Glomerular visceral epithelial cell (primary cell): ENCODE data around the gene GALNT13.
A peak's percentile ranks its signal among the peaks of the same experiment; 100 is the strongest.

Experiments
- DNase-seq: peaks from one replicate; pipeline ENCODE4 v3.0.0-alpha.2; 2016; ENCODE audit errors: extremely low spot score

Gene GALNT13

GRCh38 chr2:153871231-153872221 is at the start of gene GALNT13:
Gene GALNT13 (plus strand): TSS chr2:153871922.
- peak; percentile 89 for DNase-seq

- DNase-seq, result no peak
These were observed 47.8 kb upstream of the GALNT13 start for GRCh38 chr2:153823880-153824279.

GRCh38 chr2:153828335-153828734 is 43.4 kb upstream of the GALNT13 start:
- DNase-seq, result no peak

- no peak for DNase-seq
These were observed 37.1 kb upstream of the GALNT13 start for GRCh38 chr2:153834662-153835061.

- DNase-seq, result no peak
These were observed 13.5 kb upstream of the GALNT13 start for GRCh38 chr2:153858250-153858649.

GRCh38 chr2:153864022-153864421 is 7.7 kb upstream of the GALNT13 start:
- no peak for DNase-seq

GRCh38 chr2:153866595-153866994 is 5.1 kb upstream of the GALNT13 start:
- no peak for DNase-seq

- peak; percentile 19 for DNase-seq
These were observed 1.4 kb upstream of the GALNT13 start for GRCh38 chr2:153870308-153870707.

- DNase-seq, result no peak
These were observed 759 bp downstream of the GALNT13 start for GRCh38 chr2:153872311-153873051.

- DNase-seq, result no peak
These were observed 1.6 kb downstream of the GALNT13 start for GRCh38 chr2:153873052-153874048.

GRCh38 chr2:153875801-153876466 is 4.2 kb downstream of the GALNT13 start:
- no peak for DNase-seq

GRCh38 chr2:153880926-153881325 is 9.2 kb downstream of the GALNT13 start:
- no peak for DNase-seq

- no peak for DNase-seq
These were observed 15.1 kb downstream of the GALNT13 start for GRCh38 chr2:153886833-153887232.

- no peak for DNase-seq
These were observed 18.9 kb downstream of the GALNT13 start for GRCh38 chr2:153890576-153890975.

- DNase-seq, result no peak
These were observed 19.3 kb downstream of the GALNT13 start for GRCh38 chr2:153891051-153891450.

GRCh38 chr2:153912798-153913396 is 41.2 kb downstream of the GALNT13 start:
- no peak for DNase-seq

- DNase-seq, result no peak
These were observed 45.8 kb downstream of the GALNT13 start for GRCh38 chr2:153917570-153917969.

- no peak for DNase-seq
These were observed 63.8 kb downstream of the GALNT13 start for GRCh38 chr2:153935511-153935910.

- peak; percentile 18 for DNase-seq
These were observed 67.5 kb downstream of the GALNT13 start for GRCh38 chr2:153939124-153939796.

- DNase-seq, result peak; percentile 23
These were observed 68.8 kb downstream of the GALNT13 start for GRCh38 chr2:153940511-153940910.
